ENCODE results near the gene CAPN5.

- TF ChIP-seq CTCF (IDR thresholded peaks at IDR 0.05; ENCODE audit: control extremely low read depth in 1 of 3, insufficient read depth in 1 of 3, low read depth in 1 of 3, low read length in 3 of 3) (no peak), POLR2A (IDR thresholded peaks at IDR 0.05; ENCODE audit: control extremely low read depth in 1 of 2, low read depth in 2 of 2, low read length in 2 of 2) (no peak), MAFK (IDR thresholded peaks at IDR 0.05; ENCODE audit: low read depth, low read length) (no peak), NRF1 (IDR thresholded peaks at IDR 0.05; ENCODE audit: low read depth, low read length) (no peak), EZH2 (IDR thresholded peaks at IDR 0.05; ENCODE audit: low read depth, low read length, severe bottlenecking) (no peak), SRF (IDR thresholded peaks at IDR 0.05; ENCODE audit: low read depth, low read length) (no peak), POLR2AphosphoS5 (IDR thresholded peaks at IDR 0.05; ENCODE audit: low read depth, low read length) (no peak), JUN (IDR thresholded peaks at IDR 0.05; ENCODE audit: low read depth, low read length) (no peak), YY1 (IDR thresholded peaks at IDR 0.05; ENCODE audit: low read depth, low read length) (no peak), RNF2 (IDR thresholded peaks at IDR 0.05; ENCODE audit: borderline replicate concordance, low read depth, low read length, missing control alignments, poor library complexity, severe bottlenecking) (no peak), SIX5 (IDR thresholded peaks at IDR 0.05; ENCODE audit: low read depth, low read length) (no peak)
Observed at GRCh38 chr11:77082838-77083565, 16.2 kb downstream of the CAPN5 start.
